ENCODE measurements around the gene CNOT4.

CNOT4 gene

GRCh38 chr7:135374736-135375135 is 135.2 kb downstream of the CNOT4 start (continued):
- TF ChIP-seq POU6F1 (CRISPR knock-in tag; IDR thresholded peaks at IDR 0.05; ENCODE audit: borderline replicate concordance, low read depth): no peak

- ATAC-seq: no peak
- TF ChIP-seq CSRNP3 (CRISPR knock-in tag; IDR thresholded peaks at IDR 0.05): no peak
- TF ChIP-seq CSDC2 (CRISPR knock-in tag; IDR thresholded peaks at IDR 0.05): no peak
- TF ChIP-seq ZNF8 (CRISPR knock-in tag; IDR thresholded peaks at IDR 0.05): no peak
- TF ChIP-seq OSR1 (CRISPR knock-in tag; IDR thresholded peaks at IDR 0.05): no peak
- TF ChIP-seq ISL1 (CRISPR knock-in tag; IDR thresholded peaks at IDR 0.05): no peak
- no peak for TF ChIP-seq ZNF70 (CRISPR knock-in tag; IDR thresholded peaks at IDR 0.05)
- TF ChIP-seq ZFP3 (CRISPR knock-in tag; IDR thresholded peaks at IDR 0.05): no peak
- no peak for TF ChIP-seq TSHZ2 (CRISPR knock-in tag; IDR thresholded peaks at IDR 0.05)
- TF ChIP-seq RARB (CRISPR knock-in tag; IDR thresholded peaks at IDR 0.05): no peak
- TF ChIP-seq TCF4 (CRISPR knock-in tag; IDR thresholded peaks at IDR 0.05; ENCODE audit: borderline replicate concordance): no peak
- no peak for TF ChIP-seq ZNF565 (CRISPR knock-in tag; conservative IDR thresholded peaks at IDR 0.05; ENCODE audit: low read depth)
- no peak for TF ChIP-seq ESRRG (CRISPR knock-in tag; IDR thresholded peaks at IDR 0.05)
- no peak for TF ChIP-seq ZFP30 (CRISPR knock-in tag; IDR thresholded peaks at IDR 0.05)
- TF ChIP-seq SNAI2 (CRISPR knock-in tag; IDR thresholded peaks at IDR 0.05): no peak
- TF ChIP-seq BACH2 (CRISPR knock-in tag; IDR thresholded peaks at IDR 0.05; ENCODE audit: borderline replicate concordance): no peak
- no peak for TF ChIP-seq ZC3H10 (CRISPR knock-in tag; IDR thresholded peaks at IDR 0.05)
- TF ChIP-seq ARNTL (CRISPR knock-in tag; IDR thresholded peaks at IDR 0.05; ENCODE audit: borderline replicate concordance, low read depth): no peak
- TF ChIP-seq PPARA (CRISPR knock-in tag; IDR thresholded peaks at IDR 0.05; ENCODE audit: borderline replicate concordance): no peak
- no peak for TF ChIP-seq PATZ1 (CRISPR knock-in tag; IDR thresholded peaks at IDR 0.05; ENCODE audit: borderline replicate concordance)
- no peak for TF ChIP-seq POU6F1 (CRISPR knock-in tag; IDR thresholded peaks at IDR 0.05; ENCODE audit: borderline replicate concordance, low read depth)
Observed at GRCh38 chr7:135372222-135372621, 137.7 kb downstream of the CNOT4 start.

GRCh38 chr7:135370656-135371055 is 139.2 kb downstream of the CNOT4 start:
- no peak for ATAC-seq
- TF ChIP-seq TSHZ2 (CRISPR knock-in tag; IDR thresholded peaks at IDR 0.05): no peak
- no peak for TF ChIP-seq PPARA (CRISPR knock-in tag; IDR thresholded peaks at IDR 0.05; ENCODE audit: borderline replicate concordance)
- TF ChIP-seq SNAI2 (CRISPR knock-in tag; IDR thresholded peaks at IDR 0.05): no peak
- TF ChIP-seq ISL1 (CRISPR knock-in tag; IDR thresholded peaks at IDR 0.05): no peak
- no peak for TF ChIP-seq RARB (CRISPR knock-in tag; IDR thresholded peaks at IDR 0.05)
- TF ChIP-seq CREB5 (CRISPR knock-in tag; IDR thresholded peaks at IDR 0.05; ENCODE audit: low read depth): no peak
- no peak for TF ChIP-seq TCF4 (CRISPR knock-in tag; IDR thresholded peaks at IDR 0.05; ENCODE audit: borderline replicate concordance)
- TF ChIP-seq ZFP30 (CRISPR knock-in tag; IDR thresholded peaks at IDR 0.05): no peak
- no peak for TF ChIP-seq GLIS3 (CRISPR knock-in tag; IDR thresholded peaks at IDR 0.05)
- no peak for TF ChIP-seq PATZ1 (CRISPR knock-in tag; IDR thresholded peaks at IDR 0.05; ENCODE audit: borderline replicate concordance)
- no peak for TF ChIP-seq TOX (CRISPR knock-in tag; IDR thresholded peaks at IDR 0.05; ENCODE audit: borderline replicate concordance)
